Activated T-helper 1 cell treated with anti-CD3 and anti-CD28 coated beads, Interleukin-12 subunit alpha, Interleukin-12 subunit beta, Interleukin-2, Interleukin-4 antibody, amounts not matched to agents 30 ng/mL and 10 ng/mL and 1 ng/mL, durations not matched to agents 14 hours and 24 hours and 36 hours (primary cell): ENCODE measurements around the gene NPY. TPM values are rescaled to one million over a fixed set of nuclear protein-coding genes. Genes with fewer than 3 reads are reported as not detected.

Experiments
- DNase-seq: peaks from one replicate; pipeline ENCODE4 v3.0.0; 2021; ENCODE audit warnings: low spot score
- H3K27ac Mint-ChIP-seq: one replicate; pipeline ENCODE4 v1.8.0; 2021; ENCODE audit warnings: mild to moderate bottlenecking, mixed read lengths
- H3K27me3 Mint-ChIP-seq: one replicate; pipeline ENCODE4 v1.8.0; 2022; ENCODE audit warnings: mild to moderate bottlenecking, moderate library complexity, mixed read lengths; ENCODE audit not compliant: insufficient read depth
- H3K36me3 Mint-ChIP-seq: one replicate; pipeline ENCODE4 v1.8.0; 2021; ENCODE audit warnings: low read depth, mixed read lengths
- H3K4me1 Mint-ChIP-seq: one replicate; pipeline ENCODE4 v1.8.0; 2021; ENCODE audit warnings: low read depth, mixed read lengths
- H3K4me3 Mint-ChIP-seq: one replicate; pipeline ENCODE4 v1.8.0; 2021; ENCODE audit warnings: mild to moderate bottlenecking, moderate library complexity, mixed read lengths
- H3K9me3 Mint-ChIP-seq: one replicate; pipeline ENCODE4 v1.8.0; 2021; ENCODE audit warnings: mixed read lengths
- intact Hi-C: fragments of 100-400 bp; cut with micrococcal nuclease; formaldehyde crosslinking; loops from one replicate; pipeline ENCODE4 v1.15.1; 2024
- total RNA-seq: library from RNA; stranded (reverse); gene quantifications from 2 replicates; pipeline ENCODE4 v1.2.3, GENCODE V29; 2022

NPY gene
- total RNA-seq, 1 donor from 2014 or later = not detected

GRCh38 chr7:24323961-24324480 lies 40.0 kb downstream of the NPY start:
- H3K27ac Mint-ChIP-seq = no peak overlapping the region
- H3K9me3 Mint-ChIP-seq = no peaks in the 10 kb centered on the region
- H3K4me1 Mint-ChIP-seq = no peaks in the 10 kb centered on the region
- no peak for DNase-seq
- H3K4me3 Mint-ChIP-seq = no peak overlapping the region
- peaks cover 10% of the 10 kb centered on the region for H3K27me3 Mint-ChIP-seq
- H3K36me3 Mint-ChIP-seq = no peaks in the 10 kb centered on the region
- intact Hi-C loops = loop anchor here (5.0 kb wide), 1 partner anchor 922 kb away; no protein-coding TSS in a partner anchor

DNA sequence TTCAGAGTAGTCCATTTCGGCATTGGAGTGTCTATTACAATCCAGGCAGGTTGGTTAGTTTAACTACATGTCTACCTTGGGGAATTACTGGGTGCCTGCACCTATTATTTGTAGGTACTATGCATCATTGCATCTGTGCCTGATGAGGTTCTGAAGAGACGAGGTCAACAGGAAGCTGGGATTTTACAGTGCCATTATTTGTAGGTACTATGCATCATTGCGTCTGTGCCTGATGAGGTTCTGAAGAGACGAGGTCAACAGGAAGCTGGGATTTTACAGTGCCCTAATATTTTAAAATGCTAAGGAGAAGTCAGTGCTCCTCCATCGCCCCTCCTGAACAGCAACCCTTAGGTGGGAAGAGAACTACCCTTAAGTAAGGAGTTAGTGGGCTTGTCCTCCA lies 41.7 kb downstream of the NPY start:
- Mint-ChIP-seq H3K27ac (no peak overlapping the region), H3K4me3 (no peak overlapping the region), H3K9me3 (no peaks in the 10 kb centered on the region), H3K36me3 (no peaks in the 10 kb centered on the region), H3K4me1 (no peaks in the 10 kb centered on the region), H3K27me3 (peaks cover 8% of the 10 kb centered on the region)
- no peak for DNase-seq
- intact Hi-C loops = no loop called here

GRCh38 chr7:24328050-24328449 lies 44.1 kb downstream of the NPY start:
- H3K4me3 Mint-ChIP-seq = no peak overlapping the region
- intact Hi-C loops = no loop called here
- peaks cover 3% of the 10 kb centered on the region for H3K27me3 Mint-ChIP-seq
- no peaks in the 10 kb centered on the region for H3K4me1 Mint-ChIP-seq
- H3K9me3 Mint-ChIP-seq = peaks cover 8% of the 10 kb centered on the region
- no peaks in the 10 kb centered on the region for H3K36me3 Mint-ChIP-seq
- no peak for DNase-seq
- H3K27ac Mint-ChIP-seq = no peak overlapping the region

DNA sequence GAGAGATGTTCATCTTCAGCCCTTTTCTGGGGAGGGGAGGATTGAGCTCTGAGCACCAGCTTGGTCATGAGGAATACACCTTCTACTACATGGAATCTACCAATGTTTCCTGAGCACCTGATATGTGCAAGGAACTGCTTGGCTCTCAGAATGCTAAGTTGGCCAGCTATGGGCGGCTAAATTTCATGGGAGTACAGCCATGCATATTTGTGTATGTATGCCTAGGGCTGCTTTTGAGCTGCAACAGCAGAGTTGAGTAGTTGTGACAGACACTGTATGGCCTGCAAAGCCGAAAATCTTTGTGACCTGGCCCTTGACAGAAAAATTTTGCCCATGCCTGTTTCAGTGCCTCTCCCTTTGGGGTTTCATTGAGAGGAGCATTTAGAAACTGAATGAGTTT lies 44.9 kb downstream of the NPY start:
- intact Hi-C loops = no loop called here
- H3K27ac Mint-ChIP-seq = no peak overlapping the region
- H3K4me3 Mint-ChIP-seq = no peak overlapping the region
- no peaks in the 10 kb centered on the region for H3K4me1 Mint-ChIP-seq
- DNase-seq = no peak
- peaks cover 10% of the 10 kb centered on the region for H3K9me3 Mint-ChIP-seq
- no peaks in the 10 kb centered on the region for H3K36me3 Mint-ChIP-seq
- H3K27me3 Mint-ChIP-seq = no peaks in the 10 kb centered on the region

DNA sequence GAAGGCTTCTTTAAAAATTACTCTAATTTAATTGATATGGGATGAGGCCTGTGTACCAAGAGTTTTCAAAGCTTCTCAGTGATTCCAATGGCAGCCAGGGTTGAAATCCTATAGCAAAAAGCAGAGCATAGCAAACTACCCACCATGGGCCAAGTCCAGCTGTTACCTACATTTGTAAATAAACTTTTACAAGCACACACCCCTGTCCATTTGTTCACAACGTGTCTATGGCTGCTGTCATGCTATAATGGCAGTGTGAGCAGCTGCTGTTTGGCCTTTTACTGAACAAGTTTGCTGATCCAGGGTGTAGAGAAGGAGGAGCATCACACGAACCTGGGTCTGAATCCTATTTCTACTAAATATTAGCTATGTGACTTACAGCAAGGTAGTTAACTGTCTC lies 50.0 kb downstream of the NPY start:
- DNase-seq = no peak
- peaks cover 3% of the 10 kb centered on the region for H3K27me3 Mint-ChIP-seq
- peaks cover 10% of the 10 kb centered on the region for H3K9me3 Mint-ChIP-seq
- no peaks in the 10 kb centered on the region for H3K4me1 Mint-ChIP-seq
- H3K27ac Mint-ChIP-seq = no peak overlapping the region
- intact Hi-C loops = no loop called here
- H3K4me3 Mint-ChIP-seq = no peak overlapping the region
- no peaks in the 10 kb centered on the region for H3K36me3 Mint-ChIP-seq

DNA sequence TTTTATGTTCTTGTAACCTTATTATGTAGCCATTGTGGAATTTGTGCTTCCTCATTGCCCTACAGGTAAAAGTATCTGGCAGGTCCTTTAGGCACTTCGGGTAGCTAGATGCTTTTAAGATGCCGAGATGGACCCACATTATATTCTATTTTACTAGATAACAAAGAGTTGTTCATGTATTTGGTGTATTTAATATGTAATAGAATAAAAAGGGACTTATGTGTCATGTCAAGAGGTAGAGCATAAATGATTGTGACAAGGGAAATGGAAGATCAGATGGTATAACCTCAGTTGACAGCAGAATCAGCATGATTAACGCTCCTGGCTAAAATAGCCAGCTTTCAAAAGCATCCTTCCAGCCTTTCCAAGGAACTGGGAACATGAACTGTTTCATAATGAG lies 50.6 kb downstream of the NPY start:
- no peak overlapping the region for H3K27ac Mint-ChIP-seq
- no peak for DNase-seq

GRCh38 chr7:24336461-24336860 lies 52.5 kb downstream of the NPY start:
- intact Hi-C loops = loop anchor here (2.0 kb wide), 1 partner anchor 20 kb away; no protein-coding TSS in a partner anchor
- H3K27me3 Mint-ChIP-seq = peaks cover 3% of the 10 kb centered on the region
- no peak overlapping the region for H3K27ac Mint-ChIP-seq
- H3K9me3 Mint-ChIP-seq = peaks cover 10% of the 10 kb centered on the region
- H3K4me1 Mint-ChIP-seq = no peaks in the 10 kb centered on the region
- no peaks in the 10 kb centered on the region for H3K36me3 Mint-ChIP-seq
- no peak overlapping the region for H3K4me3 Mint-ChIP-seq
- DNase-seq = no peak

More for the DNA sequence above, 50.6 kb downstream of the NPY start:
- Mint-ChIP-seq H3K4me3 (no peak overlapping the region), H3K4me1 (no peaks in the 10 kb centered on the region), H3K27me3 (peaks cover 3% of the 10 kb centered on the region), H3K36me3 (no peaks in the 10 kb centered on the region), H3K9me3 (peaks cover 10% of the 10 kb centered on the region)
- intact Hi-C loops = no loop called here

DNA sequence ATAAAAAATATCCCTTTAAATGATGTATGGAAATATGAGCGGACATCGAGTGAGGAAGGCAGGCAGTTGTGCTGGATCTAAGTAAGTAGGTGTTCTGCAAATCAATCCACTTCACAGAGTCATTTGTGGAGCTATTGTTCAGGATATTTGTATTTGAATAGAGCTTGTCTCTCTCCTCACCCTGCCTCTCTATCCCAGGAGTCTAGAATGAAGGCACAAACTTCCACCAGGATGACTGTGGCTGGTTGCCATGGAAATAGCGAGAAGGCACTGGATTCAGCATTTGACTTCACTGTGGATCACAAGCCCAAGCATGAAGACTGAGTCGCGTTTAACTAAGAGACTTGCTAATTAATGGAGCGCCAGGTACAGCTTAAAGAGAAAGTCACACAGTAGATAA lies 53.2 kb downstream of the NPY start:
- no peak for DNase-seq
- Mint-ChIP-seq H3K36me3 (no peaks in the 10 kb centered on the region), H3K9me3 (peaks cover 10% of the 10 kb centered on the region), H3K27me3 (peaks cover 3% of the 10 kb centered on the region), H3K4me3 (no peak overlapping the region), H3K27ac (no peak overlapping the region), H3K4me1 (no peaks in the 10 kb centered on the region)
- intact Hi-C loops = loop anchor here (2.0 kb wide), 1 partner anchor 20 kb away; no protein-coding TSS in a partner anchor

DNA sequence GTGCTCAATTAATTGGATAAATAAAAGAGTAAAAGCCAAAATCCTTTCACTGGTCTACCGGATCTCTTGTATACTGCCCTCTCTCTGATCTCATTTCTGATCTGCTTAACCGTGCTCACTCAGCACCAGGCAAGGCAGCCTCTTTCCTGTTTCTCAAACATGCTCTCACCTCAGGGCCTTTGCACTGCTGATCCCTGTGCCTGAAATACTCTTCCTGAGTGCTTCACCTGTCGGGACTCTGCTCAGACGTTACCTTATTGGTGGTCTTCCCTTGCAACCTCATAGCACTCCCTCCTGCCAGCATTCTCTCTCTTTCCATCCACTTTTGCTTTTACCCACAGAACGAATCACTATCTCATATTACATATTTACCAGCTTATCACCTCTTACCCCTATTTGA lies 55.6 kb downstream of the NPY start:
- Mint-ChIP-seq H3K27me3 (peaks cover 3% of the 10 kb centered on the region), H3K27ac (no peak overlapping the region), H3K4me1 (no peaks in the 10 kb centered on the region), H3K9me3 (no peaks in the 10 kb centered on the region), H3K36me3 (no peaks in the 10 kb centered on the region), H3K4me3 (no peak overlapping the region)
- intact Hi-C loops = no loop called here
- DNase-seq = no peak

DNA sequence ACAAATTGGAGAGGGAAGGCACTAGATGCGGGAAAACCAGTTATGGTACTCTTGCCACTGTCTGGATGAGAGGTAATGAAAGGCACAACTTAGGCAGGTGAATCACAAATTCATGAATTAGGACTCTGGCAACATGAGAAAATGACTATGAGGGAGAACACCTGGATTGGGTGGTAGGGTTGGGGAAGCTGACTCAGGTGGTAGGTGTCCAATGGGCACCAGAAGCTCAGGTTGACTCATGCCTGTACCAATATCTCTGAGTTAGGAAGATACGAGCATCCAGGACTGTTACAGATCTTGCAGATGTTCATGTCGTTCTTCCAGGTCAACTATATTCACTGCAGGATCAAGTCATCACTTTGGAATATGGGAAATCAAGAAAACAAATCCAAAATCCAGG lies 56.7 kb downstream of the NPY start:
- no peak overlapping the region for H3K4me3 Mint-ChIP-seq
- no peaks in the 10 kb centered on the region for H3K4me1 Mint-ChIP-seq
- no peaks in the 10 kb centered on the region for H3K9me3 Mint-ChIP-seq
- peaks cover 3% of the 10 kb centered on the region for H3K27me3 Mint-ChIP-seq
- H3K27ac Mint-ChIP-seq = no peak overlapping the region
- no peaks in the 10 kb centered on the region for H3K36me3 Mint-ChIP-seq
- no peak for DNase-seq
- intact Hi-C loops = no loop called here
